Omental fat pad (tissue), 4 donors: Measurements from ENCODE around the gene ATF6. TPM values are rescaled to one million over a fixed set of nuclear protein-coding genes. Genes with fewer than 3 reads are reported as not detected.
A peak's percentile ranks its signal among the peaks of the same experiment; 100 is the strongest.
"Not testable (repeated sequence)": the region's sequence is repeated elsewhere in the genome, so short reads cannot be mapped to it uniquely, and the experiment has no call there.

Source experiments
- ATAC-seq: fragments of 150-250 bp; one replicate; pipeline ENCODE4 v1.9.1; 2016; ENCODE audit warnings: mild to moderate bottlenecking, moderate library complexity; ENCODE audit not compliant: low FRiP score
- DNase-seq: peaks from one replicate; pipeline ENCODE4 v3.0.0-alpha.2; 2019; ENCODE audit warnings: low spot score
- CTCF ChIP-seq, 3 donors: fragments of 450-650 bp; IDR thresholded peaks; one replicate each; pipeline ENCODE4 v1.5.1; 2016 to 2017; ENCODE audit warnings: antibody characterized with exemption in 3 of 3, mild to moderate bottlenecking in 3 of 3, moderate library complexity in 2 of 3
- total RNA-seq, 4 donors: library from RNA; depleted of rRNA; stranded (reverse); fragments of >200 nt; gene quantifications; one replicate each; pipeline ENCODE4 v1.1.0, GENCODE V29; 2016

ATF6 gene
- total RNA-seq, 4 donors from 2014 or later = 30.9 to 38.0 (median 36.1) TPM

- no peak for TF ChIP-seq CTCF (IDR thresholded peaks at IDR 0.05)
- DNase-seq (no peak), ATAC-seq (no peak)
These were observed 18.3 kb upstream of the ATF6 start for GRCh38 chr1:161747801-161748200.

- TF ChIP-seq CTCF (IDR thresholded peaks at IDR 0.05) = no peak
- DNase-seq = peak; percentile 50
- peak; percentile 98 for ATAC-seq
These were observed 16.4 kb upstream of the ATF6 start, which contains the start of gene DUSP12 for GRCh38 chr1:161749509-161750407. DUSP12 (plus strand) TSS chr1:161749786; CDS start chr1:161749802, 16 bp downstream.

- DNase-seq (no peak), ATAC-seq (no peak)
- TF ChIP-seq CTCF (IDR thresholded peaks at IDR 0.05) = no peak
These were observed 2.5 kb upstream of the ATF6 start for GRCh38 chr1:161763522-161764098.

- DNase-seq (no peak), ATAC-seq (no peak)
- no peak for TF ChIP-seq CTCF (IDR thresholded peaks at IDR 0.05)
These were observed 2.3 kb downstream of the ATF6 start for GRCh38 chr1:161768461-161768860.

GRCh38 chr1:161768986-161769672, 3.0 kb downstream of the ATF6 start:
- TF ChIP-seq CTCF (IDR thresholded peaks at IDR 0.05) = no peak
- DNase-seq (no peak), ATAC-seq (no peak)

GRCh38 chr1:161769673-161770045, 3.5 kb downstream of the ATF6 start:
- not testable (repeated sequence) for DNase-seq, ATAC-seq

- no peak for TF ChIP-seq CTCF (IDR thresholded peaks at IDR 0.05)
- no peak for ATAC-seq
- no peak for DNase-seq
These were observed 4.1 kb downstream of the ATF6 start for GRCh38 chr1:161770250-161770649.
